ENCODE measurements around the gene CFAP100. TPM values are rescaled to one million over a fixed set of nuclear protein-coding genes. Genes with fewer than 3 reads are reported as not detected.

CFAP100 gene
- total RNA-seq, 1 experiment from 2014 or later, result not detected

- DNase-seq (ENCODE audit: low read depth), result no peak
Measured at GRCh38 chr3:126460381-126460780, 65.7 kb downstream of the CFAP100 start.

DNA sequence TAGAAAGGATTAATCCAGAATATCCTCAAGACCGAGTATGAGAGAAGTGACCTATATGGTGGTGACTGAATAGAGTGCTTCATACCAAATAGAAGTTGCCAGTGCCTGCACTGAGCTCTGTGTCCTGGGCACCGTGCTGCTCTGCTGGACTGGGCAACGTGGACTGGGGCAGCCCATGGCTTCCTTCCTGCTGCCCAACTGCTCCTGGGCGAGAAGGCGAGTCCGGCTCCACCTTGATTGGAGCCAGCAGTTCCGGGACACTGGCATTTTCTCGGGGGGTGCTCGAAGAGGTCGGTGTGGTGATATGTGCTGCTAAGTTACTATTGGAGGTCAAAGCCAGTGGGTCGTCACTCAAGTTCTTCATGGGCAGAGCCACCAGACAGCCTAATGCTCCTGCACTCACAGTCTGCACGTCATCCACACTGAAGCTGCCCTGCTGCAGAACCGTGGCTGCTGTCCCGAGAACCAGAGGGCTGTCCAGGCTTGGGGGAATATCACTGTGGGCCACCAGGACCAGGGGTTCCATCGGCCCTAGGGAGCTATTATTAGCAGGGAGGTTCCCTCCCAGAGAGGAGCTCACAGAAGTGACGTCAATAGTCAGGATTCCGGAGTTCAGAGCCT lies 66.9 kb downstream of the CFAP100 start:
- DNase-seq (ENCODE audit: low read depth), result no peak

DNA sequence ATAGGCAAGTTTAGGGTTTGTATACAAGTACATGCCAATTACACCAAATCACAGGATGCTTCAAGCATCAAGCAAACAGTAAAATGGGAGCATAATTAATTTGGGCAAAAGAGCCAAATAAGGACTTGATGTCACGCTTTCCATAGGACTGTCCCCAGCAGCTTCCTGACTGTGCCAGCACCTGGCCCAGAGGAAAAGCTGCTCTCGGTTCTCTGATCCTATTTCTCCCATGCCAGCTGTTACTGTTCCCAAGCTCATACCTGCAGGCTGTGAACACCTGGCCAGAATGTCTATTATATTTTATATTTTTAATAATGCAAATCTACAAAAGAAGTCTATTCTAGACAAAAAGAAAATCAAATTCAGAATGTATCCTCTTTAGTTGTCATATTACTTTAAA lies 68.8 kb downstream of the CFAP100 start:
- no peak for DNase-seq (ENCODE audit: low read depth)

GRCh38 chr3:126464093-126464492 lies 69.4 kb downstream of the CFAP100 start:
- no peak for DNase-seq (ENCODE audit: low read depth)

DNA sequence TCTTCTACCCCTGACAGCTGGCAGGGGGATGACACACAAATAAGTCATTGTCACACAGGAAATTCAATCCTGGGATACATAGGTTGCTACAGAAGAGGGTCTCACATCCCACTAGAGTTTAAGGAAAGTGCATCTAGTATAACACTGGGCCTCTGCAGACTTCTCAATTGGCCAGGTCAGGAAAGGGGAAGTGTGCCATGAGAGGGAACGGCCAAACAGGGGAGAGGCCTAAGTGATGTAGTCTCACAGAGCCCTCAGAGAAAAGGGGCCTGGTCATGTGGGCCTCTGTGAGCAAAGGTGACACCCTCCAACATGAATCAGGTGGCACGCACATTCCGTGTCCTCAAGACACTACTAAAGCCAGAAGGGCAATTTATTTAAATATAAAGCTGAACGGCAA lies 69.8 kb downstream of the CFAP100 start:
- no peak for DNase-seq (ENCODE audit: low read depth)

DNA sequence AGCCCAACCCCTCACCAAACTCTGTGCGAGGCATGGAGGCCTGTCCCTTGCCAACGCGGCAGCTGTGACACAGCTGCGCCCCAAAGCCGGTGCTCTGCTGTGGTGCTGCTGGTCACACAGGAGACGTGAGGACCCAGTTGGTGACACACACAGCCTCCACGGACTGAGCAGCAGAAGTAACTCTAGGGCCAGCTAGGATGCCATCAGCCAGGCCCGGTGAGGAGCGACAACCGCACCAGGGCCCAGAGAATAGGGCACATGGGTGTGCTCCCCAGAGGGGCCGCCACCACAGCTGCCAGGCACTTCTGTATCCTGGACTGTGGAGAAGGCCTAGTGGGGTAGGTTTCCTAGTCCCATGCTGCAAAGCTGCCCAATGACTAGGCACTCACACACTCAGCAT lies 70.3 kb downstream of the CFAP100 start:
- no peak for DNase-seq (ENCODE audit: low read depth)

- DNase-seq (ENCODE audit: low read depth), result no peak
Measured at GRCh38 chr3:126465928-126466544, 71.3 kb downstream of the CFAP100 start.

- DNase-seq (ENCODE audit: low read depth), result no peak
Measured at GRCh38 chr3:126466886-126467610, 72.3 kb downstream of the CFAP100 start.

GRCh38 chr3:126467611-126467955 lies 72.9 kb downstream of the CFAP100 start:
- DNase-seq (ENCODE audit: low read depth), result no peak

DNA sequence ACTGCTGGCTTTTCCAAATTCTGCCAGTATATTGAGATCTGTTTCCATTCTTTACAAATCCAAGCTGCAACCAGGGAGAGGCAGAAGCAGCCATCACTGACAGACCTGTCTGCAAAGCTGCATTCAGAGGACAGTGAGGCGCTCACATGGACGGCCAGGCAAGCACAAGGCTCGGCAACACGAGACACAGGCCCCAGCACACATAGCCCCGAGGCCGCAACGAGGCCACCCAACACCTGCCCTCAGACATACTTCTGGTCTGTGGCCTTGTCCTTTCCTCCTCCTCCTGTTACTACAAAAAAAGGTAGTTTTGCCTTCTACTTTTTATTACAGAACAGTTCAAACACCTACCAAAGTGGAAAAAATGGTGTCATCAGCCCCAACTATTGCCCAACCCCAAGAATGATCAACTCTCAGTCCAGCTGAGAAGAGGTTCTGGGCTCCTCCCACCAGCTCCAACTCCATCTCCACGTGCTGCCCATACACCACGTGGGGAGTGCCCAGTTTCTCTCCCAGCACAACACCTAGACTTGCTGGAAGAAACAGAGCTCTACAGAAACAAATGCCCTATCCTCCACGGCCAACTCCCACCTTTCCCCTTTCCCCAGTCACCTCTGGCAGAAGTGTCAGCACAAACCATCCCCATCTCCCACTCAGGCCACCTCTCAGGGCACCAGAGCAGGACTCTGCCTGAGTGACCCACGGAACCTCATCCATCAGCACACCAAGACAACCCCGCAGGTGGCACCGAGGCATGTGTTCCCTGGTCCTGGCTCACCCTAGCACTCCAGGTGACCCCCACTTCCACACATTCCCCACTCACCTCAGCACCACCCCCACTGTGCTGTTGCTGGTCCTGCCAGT lies 73.6 kb downstream of the CFAP100 start:
- no peak for DNase-seq (ENCODE audit: low read depth)

- DNase-seq (ENCODE audit: low read depth), result no peak
Measured at GRCh38 chr3:126469479-126469878, 74.8 kb downstream of the CFAP100 start.

- DNase-seq (ENCODE audit: low read depth), result peak; percentile 77
Measured at GRCh38 chr3:126472277-126473006, 77.7 kb downstream of the CFAP100 start.

DNA sequence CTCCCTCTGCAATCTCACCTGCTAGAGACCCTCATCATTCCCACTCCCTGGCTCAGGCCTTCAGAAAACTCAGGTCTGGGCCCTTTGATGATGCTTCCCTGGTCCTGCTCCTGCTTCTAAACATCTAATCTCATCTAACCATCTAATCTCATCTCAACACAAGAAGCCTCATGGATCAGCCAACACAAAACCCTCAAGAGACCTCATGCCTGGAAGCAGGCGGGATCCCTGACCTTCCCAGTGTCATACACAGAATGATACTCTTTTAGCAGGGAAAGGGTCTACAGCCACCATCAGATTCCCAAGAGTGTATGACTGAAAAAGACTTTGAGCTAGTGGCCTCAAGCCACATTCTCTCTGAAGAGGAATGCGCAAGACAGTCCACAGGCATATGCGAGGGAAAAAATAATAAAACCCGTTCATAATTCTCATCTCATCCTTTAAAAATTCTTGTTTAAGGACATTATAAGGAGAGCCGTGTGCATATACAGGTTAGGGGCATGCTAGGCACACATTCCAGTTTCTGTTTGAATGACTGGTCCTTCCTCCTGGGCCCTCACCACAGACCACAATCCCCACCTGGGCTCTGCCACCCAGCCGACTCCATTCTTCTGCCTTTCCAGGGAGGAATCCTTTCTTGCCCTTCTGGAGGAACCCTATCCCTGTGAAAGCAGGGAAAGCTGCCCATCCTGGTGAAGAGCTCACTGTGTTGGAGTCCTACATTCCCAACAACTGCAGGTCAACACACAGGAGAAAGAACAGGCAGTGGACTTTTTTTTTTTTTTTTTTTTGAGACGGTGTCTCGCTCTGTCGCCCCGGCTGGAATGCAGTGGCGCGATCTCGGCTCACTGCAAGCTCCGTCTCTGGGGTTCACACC lies 78.8 kb downstream of the CFAP100 start:
- no peak for DNase-seq (ENCODE audit: low read depth)

DNA sequence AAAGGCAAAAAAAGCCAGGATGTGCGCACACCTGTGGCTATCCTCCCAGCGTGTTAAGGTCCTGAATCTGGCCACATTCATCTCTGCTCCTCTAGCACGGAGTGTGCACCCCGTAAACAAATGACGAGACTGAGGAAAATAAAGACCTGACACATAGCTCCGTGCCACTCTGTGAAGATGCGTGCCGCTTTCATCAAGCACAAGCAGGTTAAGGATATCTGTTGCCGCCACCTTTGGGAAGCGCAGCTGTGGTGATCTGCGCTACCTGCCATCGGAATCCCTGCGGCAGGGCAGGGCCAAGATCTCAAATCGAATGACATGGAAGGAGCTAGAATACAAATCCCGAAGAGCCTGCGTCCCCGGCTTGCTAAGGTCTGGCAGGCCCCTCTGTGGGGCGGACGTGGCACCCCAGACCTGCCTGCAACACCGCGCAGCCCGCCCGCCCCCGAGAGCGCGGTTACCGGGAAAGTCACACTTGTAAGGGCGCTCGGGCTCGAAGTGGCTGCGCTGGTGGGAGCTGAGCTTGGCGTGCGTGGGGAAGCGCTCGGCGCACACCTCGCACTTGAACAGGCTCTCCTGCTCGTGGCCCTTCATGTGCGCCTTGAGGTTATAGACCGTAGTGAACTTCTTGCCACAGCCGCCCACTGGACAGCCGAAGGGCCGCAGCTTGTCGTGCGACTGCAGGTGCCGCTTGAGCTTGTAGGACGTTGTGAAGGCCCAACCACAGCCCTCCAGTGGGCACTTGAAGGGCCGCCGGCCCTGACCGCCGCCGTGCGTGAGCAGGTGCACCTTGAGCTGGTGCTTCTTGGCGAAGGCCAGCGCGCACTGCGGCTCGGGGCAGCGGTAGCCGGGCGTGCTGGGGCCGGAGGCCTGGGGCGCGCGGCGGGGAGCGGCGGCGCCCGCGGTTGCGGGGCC lies 80.0 kb downstream of the CFAP100 start:
- DNase-seq (ENCODE audit: low read depth), result peak; percentile 40

GRCh38 chr3:126475413-126476114 lies 80.9 kb downstream of the CFAP100 start, which contains the start of gene ZXDC:
Gene ZXDC, minus strand, starts transcription at chr3:126475891. Its CDS starts 26 bp downstream, at chr3:126475865.
- peak; percentile 99 for DNase-seq (ENCODE audit: low read depth)

DNA sequence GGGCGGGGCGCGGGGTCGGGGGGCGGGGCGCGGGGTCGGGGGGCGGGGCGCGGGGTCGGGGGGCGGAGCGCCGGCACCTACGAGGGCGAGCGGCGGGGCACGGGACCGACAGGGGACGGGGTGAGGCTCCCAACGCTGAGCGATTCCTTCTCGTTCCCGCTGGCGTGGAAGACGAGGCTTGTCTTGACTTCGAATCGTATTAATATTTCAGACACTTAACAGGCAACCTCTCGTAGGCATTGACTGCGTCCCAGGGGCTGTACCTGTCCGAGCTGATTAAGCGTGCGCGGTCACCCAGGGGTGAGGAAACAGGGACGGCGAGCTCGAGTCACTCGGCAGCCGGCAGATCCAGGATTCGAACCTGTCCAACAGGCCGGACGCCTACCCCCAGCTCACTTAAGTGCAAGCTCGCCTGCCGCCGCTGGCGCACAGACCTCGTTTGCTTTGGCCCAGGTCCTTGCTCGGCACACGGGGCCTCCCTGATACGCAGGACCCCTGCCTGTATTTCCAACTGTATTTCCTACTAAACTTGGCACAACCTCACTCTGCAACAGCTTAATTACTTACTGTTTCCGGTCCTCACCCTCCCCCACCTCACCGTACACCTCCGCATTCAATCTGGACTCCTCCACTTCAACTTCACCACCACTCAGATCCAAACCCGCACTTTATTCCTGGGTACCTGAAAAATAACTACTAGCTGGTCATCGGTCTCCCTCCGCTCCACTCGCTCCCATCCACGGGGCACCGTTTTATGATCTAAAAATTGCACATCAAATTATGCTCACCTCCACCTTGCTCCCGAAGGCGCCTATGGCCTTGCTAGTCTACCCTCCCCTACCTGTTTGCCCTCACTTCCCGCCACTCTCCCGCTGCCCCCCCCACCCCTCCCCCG lies 81.7 kb downstream of the CFAP100 start:
- DNase-seq (ENCODE audit: low read depth), result no peak

DNA sequence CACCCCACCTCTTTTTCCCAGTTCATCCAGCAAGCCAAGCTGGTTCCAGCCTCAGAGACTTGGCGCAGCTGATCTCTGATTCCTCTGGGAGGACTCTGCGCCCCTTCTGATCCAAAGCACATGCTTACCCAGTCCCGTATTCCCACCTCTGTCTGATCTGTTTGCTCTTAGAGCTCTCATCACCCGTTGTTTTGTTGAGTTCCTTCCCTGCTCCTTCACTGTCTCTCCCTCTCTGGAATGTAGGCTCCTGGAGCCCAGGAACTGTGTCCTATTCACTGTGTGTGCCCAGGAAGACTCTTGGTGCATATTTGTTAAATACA lies 82.3 kb downstream of the CFAP100 start:
- no peak for DNase-seq (ENCODE audit: low read depth)
